Measurements from ENCODE around the gene SPEG.

DNA sequence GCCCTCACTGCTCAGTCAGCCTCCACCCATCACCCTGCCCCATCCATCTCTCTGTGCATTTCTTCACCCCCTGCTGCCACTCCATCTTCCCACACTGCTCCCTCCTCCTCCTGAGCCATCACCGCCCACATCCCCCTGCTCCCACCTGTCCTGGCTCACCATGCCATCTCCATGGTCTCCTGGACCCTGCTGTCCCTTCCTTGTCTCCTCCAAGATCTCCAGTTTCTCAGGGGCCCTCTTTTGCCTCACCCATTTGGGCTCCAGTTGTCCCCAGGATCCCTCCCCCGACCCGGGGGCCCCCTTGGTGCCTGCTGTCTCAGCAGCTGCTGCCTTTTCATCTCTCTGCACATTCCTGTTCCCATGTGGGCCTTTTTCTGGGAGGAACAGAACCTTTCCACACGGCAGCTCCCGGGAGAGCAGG is 10.6 kb downstream of the SPEG start:
- TF ChIP-seq RAD21 (IDR thresholded peaks at IDR 0.05; ENCODE audit: low read depth): no peak
- TF ChIP-seq EP300 (IDR thresholded peaks at IDR 0.05; ENCODE audit: borderline replicate concordance): no peak
- no peak for TF ChIP-seq YY1 (IDR thresholded peaks at IDR 0.05; ENCODE audit: low read depth)
- no peak for TF ChIP-seq NFIC (IDR thresholded peaks at IDR 0.05)
- TF ChIP-seq REST (IDR thresholded peaks at IDR 0.05; ENCODE audit: low read depth): no peak
- no peak for TF ChIP-seq TAF1 (IDR thresholded peaks at IDR 0.05; ENCODE audit: low read depth)
- TF ChIP-seq, protein P1, sequence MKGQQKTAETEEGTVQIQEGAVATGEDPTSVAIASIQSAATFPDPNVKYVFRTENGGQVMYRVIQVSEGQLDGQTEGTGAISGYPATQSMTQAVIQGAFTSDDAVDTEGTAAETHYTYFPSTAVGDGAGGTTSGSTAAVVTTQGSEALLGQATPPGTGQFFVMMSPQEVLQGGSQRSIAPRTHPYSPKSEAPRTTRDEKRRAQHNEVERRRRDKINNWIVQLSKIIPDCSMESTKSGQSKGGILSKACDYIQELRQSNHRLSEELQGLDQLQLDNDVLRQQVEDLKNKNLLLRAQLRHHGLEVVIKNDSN (IDR thresholded peaks at IDR 0.05): no peak
- no peak for TF ChIP-seq FOXM1 (IDR thresholded peaks at IDR 0.05; ENCODE audit: borderline replicate concordance, low read depth)
